ENCODE results near the gene SLC1A4. TPM values are rescaled to one million over a fixed set of nuclear protein-coding genes. Genes with fewer than 3 reads are reported as not detected.

SLC1A4 gene
- total and polyA plus RNA-seq, 8 donors, result 6.4 to 21.9 (median 7.8) TPM

GRCh38 chr2:65057054-65057375 is 67.8 kb downstream of the SLC1A4 start:
- no peaks in the 10 kb centered on the region for H3K36me3 ChIP-seq
- TF ChIP-seq CTCF (IDR thresholded peaks at IDR 0.05), result no peak
- H3K27me3 ChIP-seq, result no peaks in the 10 kb centered on the region
- H3K27ac ChIP-seq, result peak overlapping the region; percentile 84 to 87
- intact Hi-C loops (cut with DNase I), result no loop called here
- ATAC-seq (no peak), DNase-seq (no peak)
- no peaks in the 10 kb centered on the region for H3K9me3 ChIP-seq
- H3K4me1 ChIP-seq, result peaks cover 10 to 60% of the 10 kb centered on the region in 2 donors
- H3K4me3 ChIP-seq, result peak overlapping the region; percentile 79 to 96

- intact Hi-C loops (cut with DNase I), result no loop called here
- TF ChIP-seq CTCF (IDR thresholded peaks at IDR 0.05), result no peak
- no peaks in the 10 kb centered on the region for H3K27me3 ChIP-seq
- H3K4me1 ChIP-seq, result peaks cover 10 to 60% of the 10 kb centered on the region in 2 donors
- peak overlapping the region; percentile 84 to 87 for H3K27ac ChIP-seq
- no peaks in the 10 kb centered on the region for H3K36me3 ChIP-seq
- ATAC-seq (peak; percentile 1), DNase-seq (no peak)
- H3K9me3 ChIP-seq, result no peaks in the 10 kb centered on the region
- H3K4me3 ChIP-seq, result peak overlapping the region; percentile 79 to 96
Measured at GRCh38 chr2:65057391-65058052, 68.3 kb downstream of the SLC1A4 start.

GRCh38 chr2:65059071-65059470 is 69.9 kb downstream of the SLC1A4 start:
- H3K36me3 ChIP-seq, result no peaks in the 10 kb centered on the region
- peak overlapping the region in 1 of 2 donors; percentile 13 for H3K27ac ChIP-seq
- no peaks in the 10 kb centered on the region for H3K9me3 ChIP-seq
- TF ChIP-seq CTCF (IDR thresholded peaks at IDR 0.05), result no peak
- no peak for ATAC-seq
- H3K4me3 ChIP-seq, result no peak overlapping the region
- H3K27me3 ChIP-seq, result no peaks in the 10 kb centered on the region
- no peak for DNase-seq
- intact Hi-C loops (cut with DNase I), result no loop called here
- peaks cover 16 to 64% of the 10 kb centered on the region in 2 donors for H3K4me1 ChIP-seq

GRCh38 chr2:65061146-65061909 is 72.1 kb downstream of the SLC1A4 start:
- Histone ChIP-seq H3K4me3 (no peak overlapping the region), H3K9me3 (no peaks in the 10 kb centered on the region), H3K4me1 (peaks cover 34 to 78% of the 10 kb centered on the region in 2 donors), H3K27ac (no peak overlapping the region), H3K36me3 (no peaks in the 10 kb centered on the region), H3K27me3 (no peaks in the 10 kb centered on the region)
- TF ChIP-seq CTCF (IDR thresholded peaks at IDR 0.05), result no peak
- DNase-seq (no peak), ATAC-seq (no peak)
- intact Hi-C loops (cut with DNase I), result loop anchor here in 1 of 2 donors (10.0 kb wide), 1 partner anchor 113 kb away; no protein-coding TSS in a partner anchor

GRCh38 chr2:65061910-65062339 is 72.7 kb downstream of the SLC1A4 start:
- no peak for ATAC-seq
- H3K36me3 ChIP-seq, result no peaks in the 10 kb centered on the region
- intact Hi-C loops (cut with DNase I), result loop anchor here in 1 of 2 donors (10.0 kb wide), 1 partner anchor 113 kb away; no protein-coding TSS in a partner anchor

More at GRCh38 chr2:65061910-65062339, 72.7 kb downstream of the SLC1A4 start:
- Histone ChIP-seq H3K4me3 (no peak overlapping the region), H3K27me3 (no peaks in the 10 kb centered on the region), H3K9me3 (no peaks in the 10 kb centered on the region), H3K4me1 (peaks cover 34 to 79% of the 10 kb centered on the region in 2 donors), H3K27ac (no peak overlapping the region)
- no peak for TF ChIP-seq CTCF (IDR thresholded peaks at IDR 0.05)
- no peak for DNase-seq

Data from left lung (tissue), 10 donors.